DOHH2 (cell line): ENCODE measurements around the gene RXRA.

ENCODE experiments used
- H3F3A ChIP-seq: fragments of 200-600 bp; sonication (generic), shearing (Covaris generic); 2 replicates; pipeline ENCODE4 v1.6.0; 2016; ENCODE audit warnings: antibody characterized with exemption, mild to moderate bottlenecking; ENCODE audit not compliant: control insufficient read depth, insufficient read depth
- H3K27ac ChIP-seq: fragments of 200-600 bp; sonication (generic); 2 replicates; pipeline ENCODE4 v1.5.1; 2014; ENCODE audit warnings: low read depth, mild to moderate bottlenecking, low read length, moderate library complexity
- H3K27me3 ChIP-seq: fragments of 200-600 bp; sonication (generic); 2 replicates; pipeline ENCODE4 v1.6.1; 2014; ENCODE audit warnings: mild to moderate bottlenecking, low read length, mixed read lengths; ENCODE audit not compliant: control insufficient read depth
- H3K36me3 ChIP-seq: fragments of 200-600 bp; sonication (generic); 2 replicates; pipeline ENCODE4 v1.6.1; 2014; ENCODE audit warnings: mild to moderate bottlenecking, low read length, moderate library complexity, mixed read lengths; ENCODE audit not compliant: control insufficient read depth
- H3K4me1 ChIP-seq: fragments of 200-600 bp; sonication (generic); 2 replicates; pipeline ENCODE4 v1.6.1; 2014; ENCODE audit warnings: mild to moderate bottlenecking, low read length, mixed read lengths; ENCODE audit not compliant: control insufficient read depth
- H3K4me2 ChIP-seq: fragments of 200-600 bp; sonication (generic); 2 replicates; pipeline ENCODE4 v1.6.0; 2014; ENCODE audit warnings: mild to moderate bottlenecking, low read length, moderate library complexity
- H3K4me3 ChIP-seq: fragments of 200-600 bp; sonication (generic); 2 replicates; pipeline ENCODE4 v1.5.1; 2014; ENCODE audit warnings: mild to moderate bottlenecking, low read length, mixed read lengths
- H3K79me2 ChIP-seq: fragments of 200-600 bp; sonication (generic); 2 replicates; pipeline ENCODE4 v1.6.1; 2014; ENCODE audit warnings: mild to moderate bottlenecking, low read length, mixed read lengths; ENCODE audit not compliant: control insufficient read depth
- H3K9me2 ChIP-seq: fragments of 200-600 bp; sonication (generic); replicated peaks from 2 replicates; pipeline ENCODE4 v1.6.1; 2014; ENCODE audit warnings: mild to moderate bottlenecking, low read length, mixed read lengths; ENCODE audit not compliant: control insufficient read depth
- H3K9me3 ChIP-seq: fragments of 200-600 bp; sonication (generic); 2 replicates; pipeline ENCODE4 v1.6.1; 2014; ENCODE audit warnings: antibody characterized with exemption, low read length, mixed read lengths; ENCODE audit not compliant: control insufficient read depth, insufficient read depth
- H4K20me1 ChIP-seq: fragments of 200-600 bp; sonication (generic); 2 replicates; pipeline ENCODE4 v1.6.0; 2014; ENCODE audit warnings: low read depth, mild to moderate bottlenecking, antibody characterized with exemption, low read length, moderate library complexity; ENCODE audit not compliant: control insufficient read depth, insufficient read depth
- EZH2phosphoT487 ChIP-seq: fragments of 200-600 bp; sonication (generic); IDR thresholded peaks from 2 replicates; pipeline ENCODE4 v1.6.1; 2017; ENCODE audit warnings: borderline replicate concordance, mild to moderate bottlenecking, antibody characterized with exemption, low read length, moderate library complexity, mixed read lengths
- TF ChIP-seq, protein P1 (sequence below): fragments of 200-600 bp; sonication (generic); IDR thresholded peaks from one replicate; pipeline ENCODE4 v1.5.1; 2014; ENCODE audit warnings: antibody characterized with exemption, mild to moderate bottlenecking, low read depth, low read length; ENCODE audit not compliant: poor library complexity, severe bottlenecking

Gene RXRA

DNA sequence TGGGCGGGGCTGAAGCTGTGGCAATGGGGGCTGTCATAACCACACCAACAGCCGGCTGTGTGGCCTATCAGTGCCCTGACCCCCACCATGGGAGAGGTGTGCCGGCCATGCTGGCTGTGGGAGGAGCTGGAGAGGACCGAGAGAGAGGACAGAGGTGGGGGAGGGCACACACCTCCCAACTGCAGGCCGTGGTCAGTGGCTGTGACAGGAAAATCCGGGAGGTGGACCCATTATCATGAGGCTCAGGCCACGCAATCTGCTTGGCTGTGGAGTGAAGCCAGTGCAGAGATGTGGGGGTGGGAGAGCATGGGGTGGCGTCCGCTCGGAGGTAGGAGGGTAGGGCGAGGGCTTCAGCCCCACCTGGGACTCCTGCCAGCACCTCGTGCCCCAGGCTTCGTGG is 136.1 kb downstream of the RXRA start:
- no peaks in the 10 kb centered on the region for H4K20me1 ChIP-seq
- no peaks in the 10 kb centered on the region for H3K79me2 ChIP-seq
- H3K9me2 ChIP-seq, result no peaks in the 10 kb centered on the region
- no peaks in the 10 kb centered on the region for H3K27me3 ChIP-seq
- no peak overlapping the region for H3K4me3 ChIP-seq
- H3K9me3 ChIP-seq, result no peaks in the 10 kb centered on the region
- no peaks in the 10 kb centered on the region for H3F3A ChIP-seq
- H3K4me2 ChIP-seq, result no peak overlapping the region
- no peak overlapping the region for H3K27ac ChIP-seq
- no peaks in the 10 kb centered on the region for H3K36me3 ChIP-seq
- no peak for TF ChIP-seq EZH2phosphoT487
- TF ChIP-seq, protein P1, sequence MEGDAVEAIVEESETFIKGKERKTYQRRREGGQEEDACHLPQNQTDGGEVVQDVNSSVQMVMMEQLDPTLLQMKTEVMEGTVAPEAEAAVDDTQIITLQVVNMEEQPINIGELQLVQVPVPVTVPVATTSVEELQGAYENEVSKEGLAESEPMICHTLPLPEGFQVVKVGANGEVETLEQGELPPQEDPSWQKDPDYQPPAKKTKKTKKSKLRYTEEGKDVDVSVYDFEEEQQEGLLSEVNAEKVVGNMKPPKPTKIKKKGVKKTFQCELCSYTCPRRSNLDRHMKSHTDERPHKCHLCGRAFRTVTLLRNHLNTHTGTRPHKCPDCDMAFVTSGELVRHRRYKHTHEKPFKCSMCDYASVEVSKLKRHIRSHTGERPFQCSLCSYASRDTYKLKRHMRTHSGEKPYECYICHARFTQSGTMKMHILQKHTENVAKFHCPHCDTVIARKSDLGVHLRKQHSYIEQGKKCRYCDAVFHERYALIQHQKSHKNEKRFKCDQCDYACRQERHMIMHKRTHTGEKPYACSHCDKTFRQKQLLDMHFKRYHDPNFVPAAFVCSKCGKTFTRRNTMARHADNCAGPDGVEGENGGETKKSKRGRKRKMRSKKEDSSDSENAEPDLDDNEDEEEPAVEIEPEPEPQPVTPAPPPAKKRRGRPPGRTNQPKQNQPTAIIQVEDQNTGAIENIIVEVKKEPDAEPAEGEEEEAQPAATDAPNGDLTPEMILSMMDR, result no peak
- H3K4me1 ChIP-seq, result no peaks in the 10 kb centered on the region

DNA sequence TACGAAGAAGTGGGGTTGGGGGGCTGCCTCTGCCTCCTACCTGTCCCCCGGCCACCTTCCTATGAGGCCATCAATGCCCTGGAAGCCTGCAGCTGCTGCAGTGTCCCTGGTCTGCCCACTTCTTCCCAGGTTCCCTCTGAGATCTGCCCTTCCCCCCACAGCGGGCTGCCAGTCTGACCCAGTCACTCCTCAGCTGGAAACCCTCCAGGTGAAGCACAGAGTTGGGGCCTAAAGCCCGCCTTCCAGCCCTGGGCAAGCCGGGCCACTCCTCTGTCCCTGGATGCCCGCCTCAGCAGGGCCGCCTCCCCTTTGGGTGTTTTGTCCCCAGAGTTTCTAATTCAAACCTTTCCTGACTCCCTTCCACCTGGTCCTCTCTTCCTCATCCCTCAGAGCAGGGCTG is 137.0 kb downstream of the RXRA start:
- Histone ChIP-seq H3K79me2 (no peaks in the 10 kb centered on the region), H3K4me1 (no peaks in the 10 kb centered on the region), H4K20me1 (no peaks in the 10 kb centered on the region), H3K27ac (no peak overlapping the region), H3F3A (no peaks in the 10 kb centered on the region), H3K36me3 (no peaks in the 10 kb centered on the region), H3K27me3 (no peaks in the 10 kb centered on the region), H3K9me2 (no peaks in the 10 kb centered on the region), H3K4me2 (no peak overlapping the region), H3K9me3 (no peaks in the 10 kb centered on the region), H3K4me3 (no peak overlapping the region)
- TF ChIP-seq, protein P1, result no peak
- no peak for TF ChIP-seq EZH2phosphoT487

DNA sequence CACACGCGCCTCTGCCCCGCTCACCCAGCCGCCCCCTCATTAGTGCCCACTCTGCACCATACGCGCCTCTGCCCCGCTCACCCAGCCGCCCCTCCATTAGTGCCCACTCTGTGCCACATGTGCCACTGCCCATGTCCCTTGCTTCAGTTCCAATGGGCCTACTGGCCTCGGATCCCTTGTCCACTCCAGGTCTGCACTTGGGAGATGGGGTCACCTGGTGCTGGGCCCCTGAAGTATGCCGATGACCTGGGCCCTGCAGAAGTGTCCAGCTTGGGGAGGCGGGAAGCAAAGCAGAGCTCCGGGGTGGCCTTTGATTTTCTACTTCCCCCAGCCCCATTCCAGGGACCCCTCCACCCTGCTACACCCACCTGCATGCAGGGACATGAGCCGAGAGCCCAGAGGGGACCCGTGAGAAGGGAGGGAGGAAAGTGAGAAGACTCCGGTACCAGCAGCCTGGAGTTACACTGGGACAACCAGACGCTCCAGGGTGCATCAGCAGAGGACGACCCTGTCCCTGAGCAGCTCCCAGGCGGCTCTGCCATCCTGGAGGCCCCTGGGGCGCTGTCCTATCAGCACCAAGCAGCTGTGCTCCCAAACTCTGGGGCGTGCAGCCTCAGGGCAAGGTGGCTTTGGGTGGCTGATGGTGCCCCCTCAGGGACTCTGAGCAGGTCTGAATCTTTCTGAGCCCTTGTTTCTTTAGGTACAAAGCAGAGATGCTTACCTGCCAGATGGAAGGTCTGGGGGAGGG is 140.8 kb downstream of the RXRA start:
- H4K20me1 ChIP-seq, result no peaks in the 10 kb centered on the region
- H3K27ac ChIP-seq, result no peak overlapping the region
- no peak overlapping the region for H3K4me3 ChIP-seq
- H3K4me2 ChIP-seq, result no peak overlapping the region
- no peak for TF ChIP-seq EZH2phosphoT487
- TF ChIP-seq, protein P1, result no peak
- no peaks in the 10 kb centered on the region for H3F3A ChIP-seq
- no peaks in the 10 kb centered on the region for H3K4me1 ChIP-seq
- no peaks in the 10 kb centered on the region for H3K36me3 ChIP-seq
- no peaks in the 10 kb centered on the region for H3K27me3 ChIP-seq
- no peaks in the 10 kb centered on the region for H3K9me3 ChIP-seq
- no peaks in the 10 kb centered on the region for H3K9me2 ChIP-seq
- no peaks in the 10 kb centered on the region for H3K79me2 ChIP-seq
